Anterior cingulate cortex (tissue), 58 donors: ENCODE measurements around the gene TCERG1L.

Source experiments
- DNase-seq, 58 donors: peaks; one replicate each; lab custom pipeline; 2025; lab: John Stamatoyannopoulos, UW

The TCERG1L gene

DNA sequence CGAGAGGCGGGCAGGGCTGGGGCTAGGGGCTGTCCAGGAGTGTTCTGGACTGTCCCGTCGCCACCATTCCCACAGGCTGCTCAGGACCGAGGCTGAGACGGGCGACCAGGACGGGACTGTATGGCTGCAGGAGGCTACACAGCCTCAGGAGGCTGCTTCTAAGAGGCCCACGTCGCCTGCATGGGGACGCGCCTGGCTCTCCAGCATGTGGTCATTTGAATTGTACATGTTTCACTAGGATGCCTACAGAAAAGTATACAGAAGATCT is 216.3 kb downstream of the TCERG1L start:
- no peak for DNase-seq

DNA sequence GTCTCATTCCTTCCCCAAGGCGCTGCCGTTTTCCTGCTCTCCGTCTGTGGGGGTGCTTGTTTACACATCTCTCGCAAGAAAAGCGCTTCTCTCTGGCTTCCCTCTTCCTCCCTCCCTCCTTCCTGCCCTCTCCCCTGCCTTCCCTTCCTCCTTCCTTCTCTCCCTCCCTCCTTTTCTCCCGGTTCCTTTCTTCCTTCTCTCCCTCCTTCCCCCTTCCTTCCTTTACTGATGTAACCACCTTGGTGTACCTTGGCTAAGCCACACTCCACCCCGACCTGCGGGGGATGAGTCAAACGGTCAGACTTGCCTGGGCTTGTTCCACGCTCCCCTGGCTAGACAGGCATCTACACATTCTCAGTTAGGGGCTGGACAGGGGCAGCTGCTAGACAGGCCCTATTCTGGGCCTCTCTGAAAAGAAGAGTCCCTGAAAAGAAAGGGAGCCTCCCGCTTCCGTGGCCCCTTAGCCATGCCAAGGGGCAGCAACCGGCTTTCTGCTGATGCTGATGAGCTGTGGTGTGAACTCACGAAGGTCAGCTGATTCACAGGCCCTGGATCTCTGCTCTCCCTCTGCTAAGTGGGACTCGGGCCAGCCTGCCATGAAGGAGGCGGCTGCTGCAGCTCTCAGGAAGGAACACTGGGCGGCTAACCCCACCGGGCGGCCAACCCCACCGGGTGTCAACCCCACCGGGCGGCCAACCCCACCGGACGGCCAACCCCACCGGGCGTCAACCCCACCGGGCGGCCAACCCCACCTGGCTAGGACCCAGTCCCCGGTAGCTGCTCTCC is 216.8 kb downstream of the TCERG1L start:
- no peak for DNase-seq

DNA sequence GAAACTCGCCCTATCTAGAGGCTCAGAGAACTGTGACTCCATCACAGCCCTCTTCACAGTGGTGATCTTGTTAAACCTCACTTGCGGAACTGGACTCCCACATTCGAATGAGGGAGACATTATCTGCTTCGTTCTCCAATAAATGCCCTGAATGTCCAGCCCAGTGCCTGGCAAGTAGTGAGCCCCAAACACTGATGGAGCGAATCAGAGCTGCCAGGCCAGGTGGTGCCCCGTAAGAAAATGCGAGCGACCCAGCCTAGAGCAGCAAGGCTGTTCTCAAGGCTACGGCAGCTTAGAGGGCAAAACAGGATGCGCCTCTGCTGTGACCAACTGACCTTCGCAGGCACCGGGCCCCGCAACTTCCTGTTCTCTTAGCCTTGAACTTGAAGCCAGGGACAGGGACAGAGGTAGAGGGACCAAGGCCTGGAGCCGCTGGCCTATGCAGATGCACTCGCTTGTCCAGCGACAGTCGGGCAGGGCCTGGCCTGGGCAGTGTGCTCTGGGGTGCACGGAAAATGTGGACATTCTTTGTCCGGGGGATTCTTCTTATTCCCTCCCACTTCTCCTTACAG is 217.6 kb downstream of the TCERG1L start:
- DNase-seq = no peak

DNA sequence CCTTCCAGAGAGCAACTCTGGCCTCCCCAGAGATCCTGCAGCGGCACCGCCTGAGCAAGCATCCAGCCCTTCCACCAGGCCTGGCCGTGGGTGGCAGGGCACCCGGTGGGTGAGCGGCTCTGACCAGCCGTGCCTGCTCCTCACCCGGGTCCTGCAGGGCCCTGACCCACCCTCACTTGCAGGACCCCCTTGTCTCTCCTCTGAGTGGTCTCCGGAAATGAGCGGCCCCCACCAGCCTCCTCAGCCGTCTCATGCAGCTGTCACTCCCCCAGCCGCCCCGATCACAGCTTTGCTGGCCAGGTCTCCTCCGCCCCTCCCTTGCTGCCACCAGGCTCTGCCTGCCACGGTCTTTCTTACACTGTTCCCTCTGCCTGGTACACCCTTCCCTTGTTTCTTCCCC is 218.2 kb downstream of the TCERG1L start:
- no peak for DNase-seq

- no peak for DNase-seq
Measured at GRCh38 chr10:131092876-131093275, 218.6 kb downstream of the TCERG1L start.

DNA sequence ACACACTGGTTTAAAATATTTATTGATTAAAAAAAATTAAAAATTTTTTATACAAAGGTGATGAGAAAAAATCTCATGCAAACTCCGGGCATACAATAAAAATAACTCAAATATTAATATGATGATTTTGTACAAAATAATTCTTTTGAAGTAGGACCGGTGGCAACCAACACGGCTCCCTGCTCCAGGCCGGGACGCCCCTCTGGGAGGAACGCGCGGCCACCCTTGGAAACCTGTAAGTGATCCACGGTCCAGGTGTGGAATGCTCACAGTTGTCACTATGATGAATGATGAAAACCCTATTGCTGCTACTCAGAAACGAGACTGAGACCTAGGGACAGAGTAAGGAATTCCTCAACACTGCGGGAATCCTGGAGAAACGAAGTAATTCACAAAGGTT is 219.1 kb downstream of the TCERG1L start:
- DNase-seq = no peak

- DNase-seq = no peak
Measured at GRCh38 chr10:131091682-131092081, 219.8 kb downstream of the TCERG1L start.

- no peak for DNase-seq
Measured at GRCh38 chr10:131090761-131091661, 220.5 kb downstream of the TCERG1L start.

- DNase-seq = no peak
Measured at GRCh38 chr10:131089861-131090260, 221.7 kb downstream of the TCERG1L start.

DNA sequence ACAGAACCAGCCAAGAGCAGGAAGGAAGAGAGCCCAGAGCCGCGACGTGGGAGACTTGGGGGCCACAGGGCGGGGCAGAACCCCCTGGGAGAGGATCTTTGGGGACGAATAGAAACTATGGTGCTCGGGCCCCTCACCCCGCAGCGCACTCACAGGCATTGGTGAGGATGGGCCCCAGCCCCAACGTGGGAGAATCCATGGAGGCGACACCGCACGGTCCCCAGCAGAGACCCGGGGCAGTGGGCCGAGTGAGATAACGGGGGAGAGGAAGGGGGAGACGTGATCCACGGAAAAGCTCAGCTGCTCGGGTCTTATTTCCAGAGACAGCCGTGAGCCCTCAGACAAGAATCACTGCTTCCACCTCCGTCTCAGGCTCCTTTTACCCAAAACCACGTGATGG is 222.4 kb downstream of the TCERG1L start:
- no peak for DNase-seq

- no peak for DNase-seq
Measured at GRCh38 chr10:131088619-131089018, 222.9 kb downstream of the TCERG1L start.

GRCh38 chr10:131087464-131088215 is 223.9 kb downstream of the TCERG1L start:
- no peak for DNase-seq

GRCh38 chr10:131086511-131086910 is 225.0 kb downstream of the TCERG1L start:
- no peak for DNase-seq

GRCh38 chr10:131086094-131086493 is 225.4 kb downstream of the TCERG1L start:
- no peak for DNase-seq

DNA sequence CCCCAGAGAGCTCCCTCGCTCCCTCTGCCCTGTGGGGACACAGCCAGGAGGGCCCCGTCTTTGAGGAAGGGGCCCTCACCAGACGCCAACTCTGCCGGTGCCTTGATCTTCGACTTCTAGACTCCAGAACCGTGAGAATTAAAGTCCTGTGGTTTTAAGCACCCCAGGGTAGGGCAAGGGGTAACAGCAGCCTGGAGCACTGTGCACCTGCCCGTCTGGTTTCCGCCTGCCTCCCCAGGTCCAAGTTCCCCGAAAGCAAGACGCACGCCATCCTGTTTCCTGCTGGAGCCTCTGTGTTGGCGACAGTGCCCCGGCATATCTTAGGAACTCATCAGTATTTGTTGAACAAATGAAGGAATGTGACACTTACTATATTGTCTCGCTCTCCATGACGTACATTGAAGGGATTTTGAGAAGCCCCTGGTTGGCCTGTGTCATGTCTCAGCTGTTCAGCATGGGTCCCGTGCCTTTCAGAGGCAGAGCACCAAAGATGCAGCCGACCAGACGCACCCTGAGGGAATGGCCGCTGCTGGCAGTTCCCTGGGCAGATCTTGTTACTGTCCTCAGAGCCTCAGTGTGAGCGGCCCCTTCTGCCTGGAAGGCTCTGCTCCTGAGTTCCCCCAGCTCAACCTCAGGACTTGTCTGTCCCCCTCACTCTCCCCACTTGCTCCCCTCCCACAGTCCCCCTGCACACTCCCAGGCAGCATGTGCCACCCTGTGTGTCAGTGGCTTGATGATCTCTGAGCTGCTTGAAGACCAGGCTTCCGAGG is 226.2 kb downstream of the TCERG1L start:
- DNase-seq = no peak

DNA sequence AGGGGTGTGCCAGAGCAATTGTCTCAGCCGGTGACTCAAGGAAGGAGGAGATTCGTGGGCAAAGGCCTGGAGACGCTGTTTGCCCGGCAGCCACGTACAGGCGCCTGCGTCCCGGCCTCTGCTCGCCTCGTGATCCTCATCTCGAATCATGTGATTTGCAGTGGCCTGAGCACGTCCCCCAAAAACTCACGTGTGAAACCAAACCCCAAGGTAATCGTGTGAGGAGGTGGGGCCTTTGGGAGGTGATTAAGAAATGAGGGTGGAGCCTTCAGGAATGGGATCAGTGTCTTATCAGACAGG is 226.8 kb downstream of the TCERG1L start:
- no peak for DNase-seq

GRCh38 chr10:131083915-131084790 is 227.4 kb downstream of the TCERG1L start:
- no peak for DNase-seq

- DNase-seq = no peak
Measured at GRCh38 chr10:131082991-131083481, 228.5 kb downstream of the TCERG1L start.

DNA sequence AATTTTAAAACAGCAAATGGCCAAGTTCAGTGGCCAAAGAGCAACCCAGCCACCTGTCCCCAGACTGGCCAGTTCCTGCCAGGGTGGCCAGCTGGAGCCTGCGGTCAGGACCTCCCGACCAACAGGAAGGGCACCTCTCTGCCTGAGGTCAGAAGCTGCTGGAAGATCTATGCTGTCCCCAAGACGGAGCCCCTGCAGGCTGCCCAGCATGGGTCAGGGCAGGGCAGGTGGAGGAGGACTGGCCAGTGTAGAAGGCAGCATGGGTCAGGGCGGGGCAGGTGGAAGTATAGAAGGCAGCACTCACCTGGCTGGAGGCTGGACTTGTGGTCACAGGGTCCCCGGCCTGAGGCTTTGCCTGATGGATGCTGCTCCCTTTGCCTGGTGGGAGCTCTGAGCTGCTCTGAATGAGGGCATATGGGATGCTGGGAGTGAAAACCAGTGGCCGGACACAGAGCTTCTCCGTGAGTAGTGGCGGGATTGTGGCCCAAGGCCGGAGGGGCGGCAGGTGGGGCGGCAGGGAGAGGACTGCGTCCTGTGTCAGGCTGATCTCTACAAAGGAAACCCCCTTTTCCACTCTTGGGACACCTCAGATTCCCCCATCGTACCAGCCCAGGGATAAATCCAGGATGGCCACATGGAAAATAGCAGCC is 229.2 kb downstream of the TCERG1L start:
- DNase-seq = no peak
